Pancreas (tissue), 10 donors: Measurements from ENCODE around the gene TMEM182. TPM values are rescaled to one million over a fixed set of nuclear protein-coding genes. Genes with fewer than 3 reads are reported as not detected.

Experiments used
- ATAC-seq, 4 donors: fragments of 200-7000 bp; cut with Tn5 transposase; one replicate each; pipeline versions ENCODE4 v1.8.0 to v1.9.1; 2020; ENCODE audit warnings: mild to moderate bottlenecking in 4 of 4, moderate library complexity in 4 of 4
- DNase-seq, 6 donors: peaks; one replicate each; pipeline ENCODE4 v3.0.0-alpha.2; 2020
- FAIRE-seq: peaks from 2 replicates; lab custom pipeline; 2012; peaks lifted over from hg19 to GRCh38; lab: Jason Lieb, UNC
- H3K27ac ChIP-seq, 4 donors: fragments of 200-600 bp; sonication (generic); 1 replicate in 3 of 4; 2 replicates in 1 of 4; pipeline versions ENCODE4 v1.5.0 to v1.8.0; 2020
- H3K27me3 ChIP-seq, 4 donors: fragments of 200-600 bp; one replicate each; pipeline ENCODE4 v1.8.0; 2021
- H3K36me3 ChIP-seq, 3 donors: fragments of 200-600 bp; sonication (generic) in 1 of 3; one replicate each; pipeline versions ENCODE4 v1.5.0 to v1.8.0; 2020 to 2021
- H3K4me1 ChIP-seq, 3 donors: fragments of 200-600 bp; one replicate each; pipeline ENCODE4 v1.8.0; 2021
- H3K4me3 ChIP-seq, 4 donors: fragments of 200-600 bp; sonication (generic) in 2 of 4; one replicate each; pipeline versions ENCODE4 v1.5.0 to v1.8.0; 2020 to 2021
- H3K9me3 ChIP-seq, 4 donors: fragments of 200-600 bp; one replicate each; pipeline ENCODE4 v1.8.0; 2021
- WGBS, 2 donors: extraction: QIAGEN DNeasy Blood & Tissue Kit; methylation state at CpG; one replicate each; pipeline ENCODE4 v1.1.7; 2013; 5-methylcytosine and 5-hydroxymethylcytosine counted together
- intact Hi-C, 3 donors: fragments of 100-400 bp; cut with DNase I; formaldehyde crosslinking; loops; one replicate each; pipeline versions ENCODE4 v1.11.1 to v1.14.2; 2022
- polyA plus RNA-seq, 2 donors: library from polyadenylated mRNA; stranded (reverse); fragments of 200-250 nt; gene quantifications; one replicate each; pipeline ENCODE4 v1.2.3, GENCODE V29; 2013
- total RNA-seq, 6 donors: library from RNA; stranded (reverse); fragmentation: NEBNext Ultra II Directional in 4 of 6; extraction: Animal tissue kit (Norgen Biotek cat#: 25700) in 4 of 6; gene quantifications; one replicate each; pipeline versions ENCODE4 v1.2.1 to v1.2.4, GENCODE V29; 2021 to 2023
- TF ChIP-seq, protein P1 (sequence below), 4 donors: fragments of 200-600 bp; sonication (generic) in 3 of 4; IDR thresholded peaks; one replicate each; pipeline versions ENCODE4 v1.5.0 to v1.8.0; 2021; ENCODE audit warnings: antibody characterized with exemption in 4 of 4
- donor health status: healthy with polysubstance abuse.
- donor health status: DM: no; HTN: no; CAD: no; lungs with moderate emphysema.
- donor health status: DM: no; HTN: no; CAD: no.
- donor health status: control.
- donor health status: control.
- donor health status: Bipolar disorder and iron deficiency.
- donor health status: DM: yes; HTN: yes; CAD: no.
- donor health status: DM: no; HTN: no; CAD: no.
- donor health status: DM: no; HTN: no; CAD: no.
- donor health status: DM: yes; HTN: yes; CAD: no.

Gene TMEM182
- total and polyA plus RNA-seq, 8 donors: 0.80 to 4.1 (median 2.4) TPM

- Histone ChIP-seq H3K36me3 (peaks cover 0 to 4% (median 0%) of the 10 kb centered on the region in 3 donors), H3K27me3 (no peaks in the 10 kb centered on the region), H3K9me3 (no peaks in the 10 kb centered on the region), H3K4me3 (no peak overlapping the region), H3K4me1 (no peaks in the 10 kb centered on the region), H3K27ac (no peak overlapping the region)
- DNase-seq (no peak), FAIRE-seq (no peak), ATAC-seq (no peak)
- intact Hi-C loops: no loop called here
- WGBS, 2 donors: 90 to 95% methylated on average over 6 of the region's 6 CpGs
- TF ChIP-seq, protein P1, sequence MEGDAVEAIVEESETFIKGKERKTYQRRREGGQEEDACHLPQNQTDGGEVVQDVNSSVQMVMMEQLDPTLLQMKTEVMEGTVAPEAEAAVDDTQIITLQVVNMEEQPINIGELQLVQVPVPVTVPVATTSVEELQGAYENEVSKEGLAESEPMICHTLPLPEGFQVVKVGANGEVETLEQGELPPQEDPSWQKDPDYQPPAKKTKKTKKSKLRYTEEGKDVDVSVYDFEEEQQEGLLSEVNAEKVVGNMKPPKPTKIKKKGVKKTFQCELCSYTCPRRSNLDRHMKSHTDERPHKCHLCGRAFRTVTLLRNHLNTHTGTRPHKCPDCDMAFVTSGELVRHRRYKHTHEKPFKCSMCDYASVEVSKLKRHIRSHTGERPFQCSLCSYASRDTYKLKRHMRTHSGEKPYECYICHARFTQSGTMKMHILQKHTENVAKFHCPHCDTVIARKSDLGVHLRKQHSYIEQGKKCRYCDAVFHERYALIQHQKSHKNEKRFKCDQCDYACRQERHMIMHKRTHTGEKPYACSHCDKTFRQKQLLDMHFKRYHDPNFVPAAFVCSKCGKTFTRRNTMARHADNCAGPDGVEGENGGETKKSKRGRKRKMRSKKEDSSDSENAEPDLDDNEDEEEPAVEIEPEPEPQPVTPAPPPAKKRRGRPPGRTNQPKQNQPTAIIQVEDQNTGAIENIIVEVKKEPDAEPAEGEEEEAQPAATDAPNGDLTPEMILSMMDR (IDR thresholded peaks at IDR 0.05): no peak
Observed at GRCh38 chr2:102764083-102764482, 2.3 kb downstream of the TMEM182 start.

DNA sequence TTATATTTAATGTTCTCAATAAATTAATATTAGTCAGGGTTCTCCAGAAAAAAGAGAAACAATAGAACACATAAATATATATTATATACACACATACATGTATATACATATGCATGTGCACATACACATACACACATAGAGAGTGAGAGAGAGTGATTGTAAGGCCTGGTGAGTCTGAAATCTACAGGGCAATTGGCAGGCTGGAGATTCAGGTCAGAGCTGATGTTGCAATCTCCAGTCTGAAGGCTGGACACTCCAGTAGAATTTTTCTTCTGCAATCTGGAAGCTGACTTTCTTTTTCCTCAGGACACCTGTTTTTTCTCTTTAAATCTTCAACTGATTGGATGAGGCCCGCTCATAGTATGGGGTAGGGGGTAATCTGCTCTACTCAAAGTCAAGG, 3.2 kb downstream of the TMEM182 start:
- peaks cover 0 to 4% (median 0%) of the 10 kb centered on the region in 3 donors for H3K36me3 ChIP-seq
- FAIRE-seq: no peak
- 95 to 96% methylated on average over 1 of the region's 1 CpG for WGBS, 2 donors
- no peak for ATAC-seq
- no peak for DNase-seq
- H3K4me3 ChIP-seq: no peak overlapping the region
- no peak overlapping the region for H3K27ac ChIP-seq
- no peaks in the 10 kb centered on the region for H3K9me3 ChIP-seq
- no peaks in the 10 kb centered on the region for H3K4me1 ChIP-seq
- intact Hi-C loops: no loop called here
- H3K27me3 ChIP-seq: no peaks in the 10 kb centered on the region
- TF ChIP-seq, protein P1 (IDR thresholded peaks at IDR 0.05): no peak

DNA sequence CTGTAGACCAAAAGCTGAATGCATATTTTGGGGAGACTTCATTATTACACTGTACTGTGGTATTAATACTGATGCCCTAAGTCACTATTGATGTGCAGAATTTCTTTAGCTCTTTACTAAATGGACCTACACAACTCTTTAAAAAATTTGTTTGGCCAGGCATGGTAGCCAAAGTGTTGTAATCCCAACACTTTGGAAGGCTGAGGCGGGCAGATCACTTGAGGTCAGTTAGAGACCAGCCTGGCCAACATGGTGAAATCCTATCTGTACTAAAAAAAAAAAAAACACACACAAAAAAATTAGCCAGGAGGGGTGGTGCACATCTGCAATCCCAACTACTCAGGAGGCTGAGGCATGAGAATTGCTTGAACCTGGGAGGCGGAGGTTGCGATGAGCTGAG, 6.4 kb downstream of the TMEM182 start:
- no peak overlapping the region for H3K27ac ChIP-seq
- 96 to 100% methylated on average over 3 of the region's 3 CpGs for WGBS, 2 donors
- FAIRE-seq (no peak), ATAC-seq (no peak), DNase-seq (no peak)
- H3K36me3 ChIP-seq: peaks cover 0 to 4% (median 0%) of the 10 kb centered on the region in 3 donors
- no peaks in the 10 kb centered on the region for H3K9me3 ChIP-seq
- intact Hi-C loops: no loop called here
- TF ChIP-seq, protein P1 (IDR thresholded peaks at IDR 0.05): no peak
- H3K27me3 ChIP-seq: no peaks in the 10 kb centered on the region
- no peak overlapping the region for H3K4me3 ChIP-seq
- H3K4me1 ChIP-seq: no peaks in the 10 kb centered on the region

DNA sequence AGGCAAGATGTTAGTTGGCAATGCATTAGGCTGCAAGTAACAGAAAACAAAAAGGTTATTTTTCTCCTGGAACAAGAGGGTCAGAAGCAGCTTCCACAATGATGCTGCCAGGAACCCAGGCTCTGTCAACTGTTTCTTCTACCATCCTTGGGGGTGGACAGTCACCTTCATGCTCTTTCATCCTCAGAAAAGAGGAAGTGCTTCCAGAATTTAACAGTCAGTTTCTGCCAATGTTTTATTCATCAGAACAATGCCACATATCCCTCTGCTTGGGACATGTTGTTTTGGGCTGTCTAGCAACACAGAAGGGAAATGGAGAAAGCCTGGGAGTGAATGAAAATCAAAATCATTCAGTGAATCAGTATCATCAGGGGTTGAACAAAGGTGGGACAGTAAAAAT, 7.1 kb downstream of the TMEM182 start:
- Histone ChIP-seq H3K4me3 (no peak overlapping the region), H3K36me3 (peaks cover 0 to 4% (median 0%) of the 10 kb centered on the region in 3 donors), H3K27ac (no peak overlapping the region), H3K9me3 (no peaks in the 10 kb centered on the region), H3K27me3 (no peaks in the 10 kb centered on the region), H3K4me1 (no peaks in the 10 kb centered on the region)
- FAIRE-seq (no peak), DNase-seq (no peak), ATAC-seq (no peak)
- intact Hi-C loops: no loop called here
- TF ChIP-seq, protein P1 (IDR thresholded peaks at IDR 0.05): no peak

- Histone ChIP-seq H3K36me3 (peaks cover 0 to 4% (median 0%) of the 10 kb centered on the region in 3 donors), H3K9me3 (no peaks in the 10 kb centered on the region), H3K4me1 (no peaks in the 10 kb centered on the region), H3K27ac (no peak overlapping the region), H3K27me3 (no peaks in the 10 kb centered on the region), H3K4me3 (no peak overlapping the region)
- DNase-seq (no peak), ATAC-seq (no peak), FAIRE-seq (no peak)
- TF ChIP-seq, protein P1 (IDR thresholded peaks at IDR 0.05): no peak
- WGBS, 2 donors: 92% methylated on average over 3 of the region's 3 CpGs
- intact Hi-C loops: no loop called here
Observed at GRCh38 chr2:102770506-102770905, 8.7 kb downstream of the TMEM182 start.
